GM23338 (cell line): ENCODE measurements around the gene TUBA8.

Experiments
- CREB1 ChIP-seq: fragments of 250-450 bp; sonication (Bioruptor Pico); IDR thresholded peaks from 2 replicates; pipeline ENCODE4 v1.5.0; 2020; ENCODE audit warnings: low read depth, mild to moderate bottlenecking, moderate library complexity
- EZH2 ChIP-seq: fragments of 200-600 bp; sonication (generic); IDR thresholded peaks from one replicate; pipeline ENCODE4 v1.8.0; 2017; ENCODE audit warnings: antibody characterized with exemption, mild to moderate bottlenecking, low read depth; ENCODE audit not compliant: unreplicated experiment
- EZH2phosphoT487 ChIP-seq: fragments of 200-600 bp; sonication (generic); IDR thresholded peaks from one replicate; pipeline ENCODE4 v1.8.1; 2018; ENCODE audit warnings: antibody characterized with exemption; ENCODE audit not compliant: unreplicated experiment
- JUNB ChIP-seq: IDR thresholded peaks from one replicate; pipeline ENCODE4 v1.6.1; 2016; ENCODE audit warnings: antibody characterized with exemption; ENCODE audit not compliant: unreplicated experiment
- POLR2AphosphoS5 ChIP-seq: IDR thresholded peaks from 2 replicates; pipeline ENCODE4 v1.6.1; 2016; ENCODE audit warnings: antibody characterized with exemption, low read depth
- REST ChIP-seq: IDR thresholded peaks from one replicate; pipeline ENCODE4 v1.6.1; 2018; ENCODE audit warnings: antibody characterized with exemption; ENCODE audit not compliant: unreplicated experiment
- STAT1 ChIP-seq: IDR thresholded peaks from one replicate; pipeline ENCODE4 v1.6.1; 2016; ENCODE audit warnings: antibody characterized with exemption; ENCODE audit not compliant: unreplicated experiment
- TF ChIP-seq, protein P1 (sequence below), 2 experiments: fragments of 200-600 bp in 1 of 2; sonication (generic) in 1 of 2; conservative IDR thresholded peaks; 2 replicates each; pipeline versions ENCODE4 v1.5.1 to v1.6.1; 2016 to 2017; ENCODE audit warnings: antibody characterized with exemption in 2 of 2, low read depth in 2 of 2, mild to moderate bottlenecking in 2 of 2, moderate library complexity in 1 of 2
- TF ChIP-seq, protein P2 (sequence below): IDR thresholded peaks from 2 replicates; pipeline ENCODE4 v1.6.1; 2016; ENCODE audit warnings: antibody characterized with exemption

DNA sequence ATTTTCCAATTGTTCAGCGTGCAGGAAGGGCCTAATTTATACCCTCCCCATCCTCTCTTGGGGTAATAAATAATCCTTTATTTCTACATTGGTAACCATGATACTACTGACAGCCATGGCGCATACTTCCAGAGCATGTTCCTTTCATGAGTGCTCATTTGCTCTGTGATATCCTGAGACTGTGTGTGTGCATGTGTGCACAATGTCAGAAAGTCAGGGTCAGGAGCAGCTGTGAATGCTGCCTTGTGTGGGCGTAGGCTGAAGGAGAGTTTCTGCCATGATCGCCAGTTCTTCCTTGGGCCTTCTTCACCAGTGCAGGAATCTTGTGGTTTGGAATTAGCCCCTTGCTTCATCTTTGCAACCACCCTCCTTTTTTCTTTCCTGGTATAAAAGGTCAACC is 10.2 kb downstream of the TUBA8 start:
- TF ChIP-seq, protein P1, sequence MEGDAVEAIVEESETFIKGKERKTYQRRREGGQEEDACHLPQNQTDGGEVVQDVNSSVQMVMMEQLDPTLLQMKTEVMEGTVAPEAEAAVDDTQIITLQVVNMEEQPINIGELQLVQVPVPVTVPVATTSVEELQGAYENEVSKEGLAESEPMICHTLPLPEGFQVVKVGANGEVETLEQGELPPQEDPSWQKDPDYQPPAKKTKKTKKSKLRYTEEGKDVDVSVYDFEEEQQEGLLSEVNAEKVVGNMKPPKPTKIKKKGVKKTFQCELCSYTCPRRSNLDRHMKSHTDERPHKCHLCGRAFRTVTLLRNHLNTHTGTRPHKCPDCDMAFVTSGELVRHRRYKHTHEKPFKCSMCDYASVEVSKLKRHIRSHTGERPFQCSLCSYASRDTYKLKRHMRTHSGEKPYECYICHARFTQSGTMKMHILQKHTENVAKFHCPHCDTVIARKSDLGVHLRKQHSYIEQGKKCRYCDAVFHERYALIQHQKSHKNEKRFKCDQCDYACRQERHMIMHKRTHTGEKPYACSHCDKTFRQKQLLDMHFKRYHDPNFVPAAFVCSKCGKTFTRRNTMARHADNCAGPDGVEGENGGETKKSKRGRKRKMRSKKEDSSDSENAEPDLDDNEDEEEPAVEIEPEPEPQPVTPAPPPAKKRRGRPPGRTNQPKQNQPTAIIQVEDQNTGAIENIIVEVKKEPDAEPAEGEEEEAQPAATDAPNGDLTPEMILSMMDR (conservative IDR thresholded peaks at IDR 0.05; ENCODE audit: low read depth in 2 of 2), result no peak
- TF ChIP-seq EZH2 (no peak), EZH2phosphoT487 (no peak), POLR2AphosphoS5 (no peak), CREB1 (no peak), REST (no peak), JUNB (no peak), STAT1 (no peak)
- TF ChIP-seq, protein P2, sequence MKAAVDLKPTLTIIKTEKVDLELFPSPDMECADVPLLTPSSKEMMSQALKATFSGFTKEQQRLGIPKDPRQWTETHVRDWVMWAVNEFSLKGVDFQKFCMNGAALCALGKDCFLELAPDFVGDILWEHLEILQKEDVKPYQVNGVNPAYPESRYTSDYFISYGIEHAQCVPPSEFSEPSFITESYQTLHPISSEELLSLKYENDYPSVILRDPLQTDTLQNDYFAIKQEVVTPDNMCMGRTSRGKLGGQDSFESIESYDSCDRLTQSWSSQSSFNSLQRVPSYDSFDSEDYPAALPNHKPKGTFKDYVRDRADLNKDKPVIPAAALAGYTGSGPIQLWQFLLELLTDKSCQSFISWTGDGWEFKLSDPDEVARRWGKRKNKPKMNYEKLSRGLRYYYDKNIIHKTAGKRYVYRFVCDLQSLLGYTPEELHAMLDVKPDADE, result no peak
